Stimulated activated CD8-positive, alpha-beta memory T cell treated with anti-CD3 and anti-CD28 coated beads, Interleukin-12 subunit alpha, Interleukin-12 subunit beta, amount 100 ng/mL, for 4 hours (primary cell): ENCODE measurements around the gene GALNT2.

ENCODE experiments used
- DNase-seq: peaks from one replicate; pipeline ENCODE4 v3.0.0-alpha.2; 2020; ENCODE audit warnings: low read depth

GALNT2 gene

DNA sequence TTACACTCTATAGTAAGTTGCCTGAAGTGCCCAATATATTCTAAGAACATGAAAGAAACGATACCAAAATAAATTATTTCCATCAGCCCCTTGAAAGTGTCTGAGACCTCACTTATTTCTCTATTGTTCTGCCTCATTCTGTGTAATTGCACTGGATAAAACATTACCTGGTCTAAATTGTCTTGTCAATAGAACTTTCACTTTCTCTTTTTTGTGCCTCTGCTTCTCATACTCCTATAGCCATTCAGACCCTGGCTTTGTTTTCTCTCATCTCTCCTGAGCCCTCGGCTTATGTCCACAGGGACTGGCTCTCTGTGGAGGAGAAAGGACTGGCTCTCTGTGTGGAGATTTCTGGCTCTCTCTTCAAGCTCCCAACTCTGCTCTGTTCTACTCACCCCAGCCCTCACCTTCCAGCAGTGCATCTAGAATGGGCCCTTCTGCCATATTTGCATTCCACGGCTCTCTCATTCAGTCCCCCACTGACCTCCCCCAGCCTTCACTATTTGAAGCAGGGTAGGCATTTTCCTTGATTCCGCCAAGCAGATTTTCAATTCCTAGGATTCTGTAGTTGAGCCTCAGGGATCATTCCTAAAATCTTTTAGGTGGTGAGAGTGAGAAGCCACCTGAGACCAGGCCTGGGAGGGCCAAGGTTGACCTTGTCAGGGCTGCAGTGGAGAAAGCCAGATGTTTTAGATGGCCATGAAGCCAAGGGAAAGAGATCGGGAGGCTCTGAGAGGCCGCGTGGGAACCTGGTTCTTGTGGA lies 15.9 kb upstream of the GALNT2 start:
- DNase-seq: no peak

DNA sequence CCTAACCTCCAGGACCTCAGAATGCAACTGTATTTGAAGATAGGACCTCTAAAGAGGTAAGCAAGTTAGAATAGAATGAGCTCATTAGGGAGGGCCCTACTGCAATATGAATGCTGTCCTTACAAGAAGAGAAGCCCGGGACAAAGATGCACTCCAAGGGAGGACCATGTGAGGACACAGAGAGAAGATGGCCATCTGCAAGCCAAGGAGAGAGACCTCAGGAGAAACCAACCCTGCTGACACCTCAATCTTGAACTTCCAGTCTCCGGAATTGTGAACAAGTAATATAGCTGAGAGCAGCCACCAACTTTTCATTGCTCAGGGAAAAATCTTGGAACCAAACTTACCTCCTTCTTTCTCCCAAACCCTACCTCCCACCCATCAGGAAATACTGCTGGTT lies 15.0 kb upstream of the GALNT2 start:
- DNase-seq: no peak

DNA sequence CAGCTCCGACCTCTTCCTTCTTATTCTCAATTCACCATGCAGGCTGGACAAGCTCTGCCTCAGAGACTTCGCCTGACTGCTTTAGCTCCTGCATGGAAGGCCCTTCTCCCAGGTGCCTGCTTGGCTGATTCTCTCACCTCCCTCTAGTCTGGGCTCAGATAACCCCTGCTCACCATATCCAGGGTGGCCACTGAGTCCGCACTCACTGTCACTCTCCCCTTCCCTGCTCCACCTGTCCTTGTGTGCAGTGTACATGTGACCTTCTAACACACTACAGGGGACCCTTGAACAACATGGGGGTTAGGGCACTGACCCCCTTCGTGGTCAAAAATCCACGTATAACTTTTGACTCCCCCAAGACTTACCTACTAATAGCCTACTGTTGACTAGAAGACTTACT lies 14.4 kb upstream of the GALNT2 start:
- DNase-seq: no peak

DNA sequence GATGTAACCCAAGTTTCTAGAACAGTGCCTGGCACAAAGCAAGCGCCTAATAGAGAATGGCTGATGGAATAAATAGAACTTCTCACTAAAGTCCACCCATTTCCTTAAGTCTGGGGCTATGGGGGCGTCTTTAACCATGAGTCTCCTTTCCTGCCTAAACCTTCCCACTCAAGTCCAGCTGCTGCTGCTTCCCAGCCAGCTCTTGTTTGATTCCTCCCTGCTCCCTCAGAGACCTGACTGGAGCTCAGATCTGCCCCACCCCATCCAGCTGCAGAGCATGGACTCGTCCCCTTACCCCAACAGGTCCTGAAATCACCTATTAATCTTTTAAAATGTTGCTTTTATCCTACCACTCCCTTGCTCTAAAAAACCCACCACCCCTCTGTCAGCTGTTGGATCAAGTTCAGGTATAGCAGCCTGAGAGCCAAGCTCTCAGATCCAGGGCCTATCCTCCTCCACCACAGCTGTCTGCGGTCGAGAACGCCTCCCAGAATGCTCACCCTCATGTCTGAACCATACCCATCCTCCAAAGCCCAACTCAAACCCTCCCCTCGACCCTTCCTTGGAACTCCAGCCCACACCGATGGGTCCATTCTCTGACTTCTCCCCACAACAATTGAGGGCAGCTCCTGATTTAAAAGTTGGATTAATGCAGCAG lies 12.8 kb upstream of the GALNT2 start:
- no peak for DNase-seq

DNA sequence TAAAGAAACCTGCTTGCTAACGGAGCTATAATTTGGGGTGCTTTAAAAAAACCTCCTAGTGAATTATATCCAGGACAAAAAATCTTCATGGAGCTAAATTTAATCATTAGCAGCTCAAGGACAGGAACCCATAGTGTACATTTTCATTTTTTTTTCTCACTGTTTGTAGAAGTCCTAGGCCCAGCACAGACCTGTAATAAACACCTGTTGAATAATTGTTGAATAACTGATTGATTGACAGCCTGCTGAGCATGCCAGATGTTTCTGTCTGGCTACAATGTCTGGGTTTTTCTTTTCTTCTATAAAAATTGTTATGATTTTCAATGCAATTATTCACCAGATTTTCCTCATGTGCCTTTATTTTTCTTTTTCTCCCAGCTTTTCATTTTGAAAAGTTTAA lies 10.9 kb upstream of the GALNT2 start:
- DNase-seq: no peak

DNA sequence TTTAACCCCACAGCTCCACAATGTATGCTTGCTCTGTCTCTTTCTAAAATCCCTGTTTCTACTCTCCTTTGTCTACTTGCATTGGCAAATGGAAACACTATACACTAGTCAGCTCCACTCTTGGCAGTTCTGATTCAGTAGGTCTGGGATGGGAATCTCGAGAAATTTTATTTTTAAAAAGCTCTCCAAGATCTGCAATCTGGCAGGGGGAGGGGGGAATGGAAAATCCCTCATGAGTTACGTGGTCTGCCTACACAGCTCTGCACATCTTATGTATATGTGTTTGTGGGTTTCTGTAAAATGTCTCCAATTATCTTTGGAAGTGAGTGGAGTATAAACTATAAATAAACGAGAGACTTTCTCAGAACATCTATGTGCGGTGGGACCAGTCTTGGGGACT lies 9.9 kb upstream of the GALNT2 start:
- DNase-seq: no peak

DNA sequence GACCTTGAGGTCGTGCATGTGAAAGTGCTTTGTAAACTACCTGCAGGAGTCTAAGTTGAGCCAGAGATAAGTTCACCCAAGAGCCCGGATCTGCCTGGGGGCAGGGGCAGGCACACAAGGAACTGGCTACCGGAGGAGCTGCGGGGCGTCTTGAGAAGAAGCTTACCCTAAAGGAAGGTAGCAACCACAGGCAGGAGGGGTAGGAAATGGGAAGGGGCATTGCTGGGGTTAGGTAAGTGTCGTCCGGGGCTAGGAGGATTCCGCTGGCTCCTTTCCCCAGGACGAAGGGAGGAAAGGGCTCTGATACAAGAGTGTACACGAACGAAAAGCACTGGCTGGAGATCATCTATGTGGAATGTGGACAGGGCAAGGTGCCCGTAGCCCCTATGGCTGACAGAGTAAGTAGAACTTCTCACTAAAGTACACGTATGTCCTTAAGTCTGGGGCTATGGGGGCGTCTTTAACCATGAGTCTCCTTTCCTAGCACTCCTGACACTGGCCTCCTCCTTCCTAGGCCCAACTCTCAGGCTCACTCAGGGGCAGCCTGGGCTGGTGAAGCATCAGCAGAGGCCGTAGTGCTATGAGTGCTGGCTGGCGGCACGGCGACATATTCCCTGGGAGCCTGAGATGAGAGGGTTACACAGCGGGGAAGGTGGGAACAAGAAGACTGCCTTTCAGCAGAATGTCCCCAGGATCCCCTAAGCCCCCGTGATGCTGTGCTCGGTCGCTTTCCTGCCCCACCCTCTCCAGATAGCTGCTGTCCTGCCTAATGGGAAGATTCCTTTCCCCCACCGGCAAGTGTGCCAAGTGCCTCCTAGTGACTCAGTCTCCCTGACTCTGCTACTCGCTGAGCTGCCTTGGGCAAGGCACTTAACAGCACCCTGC lies 9.1 kb upstream of the GALNT2 start:
- no peak for DNase-seq

DNA sequence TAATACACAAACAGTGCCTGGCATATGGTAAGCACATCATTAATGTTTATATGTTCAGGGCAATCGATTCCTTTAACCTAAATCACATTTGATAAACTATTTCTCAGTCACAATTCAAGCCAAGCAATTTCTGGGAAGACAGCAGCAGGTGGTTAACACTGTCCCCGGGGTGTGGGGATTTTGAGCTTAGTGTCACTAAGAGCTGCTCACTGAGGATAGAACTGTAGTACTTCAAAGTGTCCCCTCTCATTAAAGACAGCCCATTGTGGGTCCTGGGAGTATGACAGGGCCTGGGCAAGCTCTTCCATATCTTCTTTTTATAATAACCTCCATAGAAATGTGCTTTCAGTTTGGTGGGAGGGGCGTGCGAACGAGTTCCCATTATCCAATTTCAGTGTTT lies 8.4 kb upstream of the GALNT2 start:
- DNase-seq: no peak

DNA sequence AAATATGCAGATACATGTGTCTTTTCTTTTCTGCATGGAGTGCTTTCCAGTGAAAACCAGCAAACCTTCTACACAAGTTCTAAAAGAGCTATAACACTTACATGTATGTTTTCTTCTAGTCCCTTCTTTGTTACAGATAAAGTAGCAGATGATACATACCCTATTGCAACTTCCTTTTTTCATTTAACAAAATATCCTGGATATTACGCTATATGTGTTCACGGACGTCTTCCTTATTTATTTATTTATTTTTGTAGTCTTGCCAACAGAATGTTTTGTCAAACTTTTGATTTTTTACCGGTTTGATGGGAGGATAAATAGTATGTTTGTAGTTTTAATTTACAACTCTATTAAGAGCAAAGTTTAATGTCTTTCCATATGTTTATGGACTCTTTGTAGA lies 5.2 kb upstream of the GALNT2 start:
- no peak for DNase-seq

DNA sequence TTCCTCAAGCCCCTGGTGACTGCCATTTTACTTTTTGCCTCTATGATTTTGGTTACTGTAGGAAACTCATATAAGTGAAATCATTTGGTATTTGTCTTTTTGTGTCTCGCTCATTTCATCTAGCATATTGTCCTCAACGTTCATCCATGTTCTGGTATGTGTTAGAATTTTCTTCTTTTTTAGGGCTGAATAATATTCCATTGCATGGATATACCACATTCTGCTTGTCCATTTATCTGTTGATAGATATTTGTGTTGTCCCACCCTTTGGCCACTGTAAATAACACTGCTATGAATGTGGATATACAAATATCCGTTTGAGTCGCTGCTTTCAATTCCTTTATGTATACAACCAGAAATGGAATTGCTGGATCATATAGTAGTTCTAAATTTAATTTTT lies 4.5 kb upstream of the GALNT2 start:
- no peak for DNase-seq

DNA sequence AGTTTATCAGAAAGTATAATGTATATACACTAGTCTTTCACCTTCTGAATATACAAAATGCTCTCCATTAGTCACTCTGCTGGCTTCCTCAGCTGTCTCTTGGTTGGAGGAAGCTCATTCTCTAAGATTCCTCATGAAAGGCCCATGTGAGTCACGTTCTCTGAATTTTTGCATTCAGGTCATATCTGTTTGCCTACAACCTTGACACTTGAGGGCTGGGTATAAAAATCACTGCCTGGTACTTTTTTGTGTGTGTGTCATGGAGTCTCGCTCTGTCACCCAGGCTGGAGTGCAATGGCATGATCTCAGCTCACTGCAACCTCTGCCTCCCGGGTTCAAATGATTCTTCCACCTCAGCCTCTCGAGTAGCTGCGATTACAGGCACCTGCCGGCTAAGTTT lies 2.8 kb upstream of the GALNT2 start:
- no peak for DNase-seq

DNA sequence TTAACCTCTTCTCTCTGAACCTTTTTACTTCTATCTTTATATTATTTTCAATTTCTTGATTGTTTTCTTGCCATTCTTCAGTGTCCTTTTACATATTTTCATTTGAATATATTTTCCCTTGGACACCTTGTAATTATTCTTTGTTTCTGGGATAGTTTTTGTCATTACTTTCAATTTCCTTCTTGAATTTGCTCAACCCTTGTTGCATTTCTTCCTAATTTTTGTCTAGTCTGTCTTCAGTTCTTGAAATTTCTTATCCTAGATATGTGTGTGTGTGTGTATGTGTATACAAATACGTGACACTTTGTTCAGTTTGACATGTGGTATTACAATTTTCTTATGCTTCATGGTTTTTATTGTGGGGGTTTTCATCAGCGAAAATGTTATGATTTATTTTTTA lies 1.9 kb upstream of the GALNT2 start:
- no peak for DNase-seq

DNA sequence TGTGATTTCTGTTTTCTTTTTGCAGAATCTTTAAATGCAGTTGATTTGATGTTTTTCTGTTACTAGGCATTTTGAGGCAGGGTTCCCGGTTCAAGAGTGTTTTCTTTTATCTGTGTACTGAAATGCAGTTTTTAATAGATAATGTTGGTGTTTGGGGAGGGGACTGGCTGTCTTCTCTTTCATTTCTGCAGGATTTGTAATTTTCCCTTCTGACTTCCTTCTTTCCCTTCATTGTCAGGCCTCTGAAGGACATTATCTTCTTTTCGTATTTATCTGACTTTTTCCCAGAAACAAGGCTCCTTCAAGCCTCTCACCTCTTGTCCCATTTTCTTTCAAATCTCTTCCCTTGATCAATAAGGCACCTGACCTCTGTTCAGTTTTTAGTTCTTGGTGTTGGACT lies 1.5 kb upstream of the GALNT2 start:
- no peak for DNase-seq

DNA sequence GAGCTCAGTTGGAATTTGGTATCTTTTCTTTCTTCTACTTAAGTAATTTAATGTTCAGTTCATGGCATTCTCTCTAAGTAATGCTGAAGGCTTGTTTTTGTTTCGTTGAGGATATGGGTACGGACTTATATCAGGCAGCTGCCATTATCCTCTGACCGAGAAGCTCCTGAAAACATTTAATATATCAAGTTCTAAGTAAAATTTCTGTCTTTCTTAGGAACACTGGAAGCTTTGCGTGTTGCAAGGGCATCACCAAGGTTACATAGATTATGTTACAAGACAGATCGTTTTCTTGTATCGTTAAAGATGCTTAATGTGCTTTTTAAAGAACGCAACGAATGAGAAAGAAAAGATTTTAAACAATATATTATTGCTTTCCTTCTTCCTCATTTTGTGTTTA lies 1.0 kb upstream of the GALNT2 start:
- no peak for DNase-seq

DNA sequence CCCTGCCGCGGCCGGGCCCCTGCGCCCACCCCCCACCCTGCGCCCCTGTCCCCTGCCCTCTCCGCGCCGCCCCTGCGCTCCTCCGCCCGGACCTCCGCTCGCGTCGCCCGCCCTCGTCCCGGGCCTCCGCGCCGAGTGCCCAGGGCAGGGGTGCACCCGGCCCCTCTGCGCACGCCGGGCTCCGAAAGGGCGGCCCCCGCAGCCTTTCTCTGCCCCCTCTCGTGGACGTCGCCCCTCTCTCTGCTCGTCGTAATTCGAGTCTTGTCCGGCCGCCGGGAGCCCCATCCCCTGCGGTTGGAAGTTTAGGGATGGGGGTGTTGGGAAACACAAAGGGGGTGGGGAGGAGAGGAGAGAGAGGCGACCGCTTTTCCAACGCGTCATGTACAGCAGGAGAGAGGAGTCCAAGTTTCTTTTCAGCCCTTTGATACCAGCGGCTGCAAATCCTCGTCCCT lies 407 bp downstream of the GALNT2 start:
- peak; percentile 3 for DNase-seq

DNA sequence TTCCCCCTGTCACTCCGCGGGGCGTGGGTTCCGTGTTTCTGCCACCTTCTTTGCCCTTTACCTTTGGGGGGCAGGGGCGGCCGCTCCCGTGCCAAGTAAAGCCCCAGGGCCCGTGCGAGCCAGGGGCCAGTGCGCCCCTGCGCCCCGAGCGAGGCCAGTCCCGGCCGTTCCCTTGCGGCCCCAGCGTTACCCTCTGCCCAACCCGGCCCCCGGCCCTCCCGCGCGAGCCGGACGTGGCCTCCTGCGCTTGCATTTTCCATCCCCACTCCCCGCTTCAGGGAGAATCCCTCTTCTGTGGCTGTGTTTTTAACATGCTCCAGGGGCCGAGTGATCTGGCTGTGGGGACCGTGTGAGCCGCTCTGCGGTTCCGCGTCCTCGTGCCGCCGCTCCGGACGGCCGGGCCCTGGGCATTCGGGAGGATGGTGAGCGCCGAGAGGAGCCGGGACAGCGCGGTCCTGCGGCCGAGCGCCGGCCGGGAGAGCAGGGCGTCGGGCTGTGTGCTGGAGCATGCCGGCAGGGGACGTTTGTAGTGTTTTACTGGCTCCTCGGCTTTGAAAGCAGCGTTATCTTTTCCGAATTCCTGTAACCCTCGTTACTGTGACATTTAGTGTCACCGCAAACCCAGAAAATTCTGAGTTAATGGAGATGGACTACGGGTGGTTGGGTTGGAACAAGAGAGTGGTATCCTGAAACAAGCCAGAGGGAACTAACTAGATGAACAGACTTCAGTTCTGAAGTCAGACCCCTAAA lies 1.0 kb downstream of the GALNT2 start:
- DNase-seq: peak; percentile 7

DNA sequence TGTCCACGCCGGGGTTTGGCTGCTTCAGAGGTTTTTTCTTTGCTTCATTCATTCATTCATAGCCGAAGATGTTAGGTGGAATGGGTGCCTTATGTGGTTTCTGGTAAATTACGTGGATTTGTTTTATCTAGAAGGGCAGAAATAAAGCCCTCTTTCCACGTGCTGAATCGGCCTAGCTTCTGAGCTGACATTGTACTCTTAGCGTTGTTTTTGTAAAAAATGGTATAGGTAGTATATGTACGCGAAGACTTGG lies 1.5 kb downstream of the GALNT2 start:
- no peak for DNase-seq

DNA sequence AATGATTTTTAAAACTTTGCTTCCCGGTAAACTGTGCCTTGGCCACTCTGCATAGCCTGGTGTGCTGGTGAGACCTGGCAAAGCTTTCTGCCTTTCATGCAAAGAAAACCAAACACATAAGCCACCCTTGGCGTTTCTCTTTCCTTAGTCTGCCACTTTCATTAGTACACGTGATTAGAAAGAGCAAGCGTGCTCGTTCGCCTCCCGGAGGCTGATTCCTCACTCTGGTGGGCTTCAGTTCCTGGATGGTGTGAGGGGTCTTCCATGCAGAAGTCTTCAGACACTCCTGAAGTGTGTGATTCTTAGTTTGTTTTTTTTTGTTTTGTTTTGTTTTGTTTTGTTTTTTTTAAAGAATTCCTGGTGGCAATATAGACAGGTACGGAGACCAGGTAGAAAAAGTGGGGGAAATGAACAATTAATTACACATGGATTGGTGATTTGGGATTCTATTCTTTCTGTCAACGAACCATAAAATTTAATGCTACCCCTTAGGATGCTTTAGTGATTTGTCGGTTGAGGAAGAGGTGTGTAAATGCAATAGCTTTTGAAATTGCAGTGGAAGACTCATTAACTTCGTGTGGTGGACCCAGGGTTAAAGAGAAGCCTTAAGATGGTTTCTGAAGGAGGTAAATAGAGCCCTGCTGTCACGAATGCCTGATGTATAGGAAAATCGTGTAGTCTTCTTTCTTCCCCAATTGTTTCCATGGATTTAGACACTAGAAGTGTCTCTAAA lies 2.1 kb downstream of the GALNT2 start:
- no peak for DNase-seq

DNA sequence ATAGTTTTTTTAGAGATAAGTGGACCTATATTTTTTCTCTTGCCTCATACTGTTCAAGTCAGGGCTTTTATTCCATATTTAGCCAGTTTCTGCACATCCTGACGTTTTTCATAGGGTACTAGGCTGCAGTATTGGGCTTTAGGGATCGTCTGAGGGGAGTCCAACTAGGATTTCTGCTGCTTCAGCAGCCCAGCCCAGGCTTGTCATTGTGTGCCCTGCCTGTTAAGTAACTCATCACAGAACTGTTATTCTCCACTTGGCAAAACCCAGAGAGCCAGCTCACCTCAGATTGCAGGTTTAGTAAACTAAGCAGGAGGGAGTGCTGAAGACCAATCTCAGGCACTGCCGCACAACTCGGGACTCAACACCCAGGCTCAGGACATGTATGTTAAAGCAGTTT lies 2.8 kb downstream of the GALNT2 start:
- DNase-seq: no peak

DNA sequence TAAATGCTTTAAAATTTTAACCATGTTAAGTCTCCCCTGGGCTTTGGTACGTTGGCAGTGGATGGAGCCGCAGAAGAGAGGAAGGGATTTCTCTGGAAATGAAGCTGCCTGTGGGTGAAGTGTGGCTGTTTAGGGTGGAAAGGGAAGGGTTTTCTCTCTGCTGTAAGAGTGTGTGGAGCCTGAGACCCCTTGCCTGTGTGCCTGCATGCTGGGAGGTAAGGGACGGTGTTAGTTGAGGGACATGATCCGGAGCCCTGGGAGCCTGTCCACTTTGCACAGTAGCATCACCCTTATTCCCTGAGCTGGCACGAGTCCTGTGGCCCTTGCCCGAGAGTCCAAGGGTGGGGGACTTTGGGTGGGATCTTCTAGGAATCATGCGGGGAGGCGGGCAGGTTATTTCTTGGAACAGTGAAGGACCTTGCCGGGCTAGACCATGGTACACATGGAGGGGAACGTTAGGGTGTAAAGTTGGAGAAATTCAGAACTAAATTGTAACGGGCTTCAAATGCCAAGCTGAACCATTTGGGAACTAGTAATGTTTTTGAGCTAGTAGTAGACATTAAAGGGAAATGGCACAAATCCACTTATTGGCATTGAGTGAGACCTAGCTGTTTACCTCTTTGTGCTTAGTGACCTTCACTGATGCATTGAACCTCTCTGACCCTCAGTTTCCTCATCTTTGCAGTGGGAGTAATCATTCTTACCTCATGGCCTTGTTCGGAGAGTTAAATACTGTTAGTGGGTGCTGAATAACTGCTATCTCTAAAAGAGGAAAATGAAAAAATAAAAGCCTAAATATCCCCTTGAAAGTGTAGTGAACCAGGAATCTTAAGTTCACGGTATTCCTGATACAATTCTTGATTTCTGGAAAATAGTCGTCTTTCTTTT lies 3.5 kb downstream of the GALNT2 start:
- no peak for DNase-seq

DNA sequence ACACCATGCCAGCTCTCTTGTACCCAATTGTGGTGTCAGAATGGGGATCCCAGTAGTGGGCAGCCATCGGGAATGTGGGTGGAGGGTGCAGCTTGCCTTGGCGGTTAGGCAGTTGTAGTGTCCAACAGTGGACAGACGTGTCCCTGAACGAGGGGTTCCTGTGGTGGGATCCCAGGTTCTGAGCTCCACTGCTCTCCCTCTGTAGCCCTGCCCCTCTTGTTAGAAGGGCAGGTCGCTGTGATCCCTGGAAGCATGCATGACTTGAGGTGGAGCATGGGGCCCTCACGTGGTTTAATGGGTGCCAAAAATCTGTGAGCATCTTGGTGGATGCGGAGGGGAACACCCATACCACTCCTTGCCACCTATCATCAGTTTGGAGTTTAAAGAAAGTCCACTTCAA lies 4.3 kb downstream of the GALNT2 start:
- no peak for DNase-seq
